Right lobe of liver (tissue), 4 donors: ENCODE data around the gene BLM.

Experiments used
- CTCF ChIP-seq, 4 donors: fragments of 200-600 bp in 3 of 4; fragments of 450-650 bp in 1 of 4; IDR thresholded peaks; one replicate each; pipeline versions ENCODE4 v1.5.1 to v1.8.0; 2016 to 2022; ENCODE audit warnings: antibody characterized with exemption in 4 of 4, mild to moderate bottlenecking in 2 of 4
- POLR2A ChIP-seq: fragments of 450-650 bp; IDR thresholded peaks from one replicate; pipeline ENCODE4 v1.6.1; 2017; ENCODE audit warnings: antibody characterized with exemption, mild to moderate bottlenecking
- donor health status: DM: no; HTN: no; CAD: no.
- donor health status: DM: no; HTN: no; CAD: no.
- donor health status: DM: no; HTN: yes; CAD: no.

DNA sequence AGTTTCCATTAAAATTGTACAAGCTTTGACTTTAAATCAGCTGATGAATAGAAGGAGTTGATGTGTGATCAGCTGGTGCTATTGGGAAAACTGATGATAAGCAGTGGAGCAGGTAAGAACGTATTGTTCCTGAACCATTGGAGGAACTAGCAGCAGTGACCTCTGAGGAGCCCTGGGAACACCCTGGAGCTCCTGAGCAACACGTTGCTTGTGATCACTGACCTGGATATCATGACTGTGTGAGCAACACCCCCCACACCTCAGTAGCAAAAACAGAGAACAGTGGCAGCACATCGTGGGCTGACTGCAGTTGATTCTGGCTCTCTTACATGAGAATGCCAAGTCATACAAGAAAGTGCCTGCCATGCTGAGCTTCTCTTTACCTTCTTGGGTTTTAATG, 72.9 kb downstream of the BLM start:
- no peak for TF ChIP-seq CTCF (IDR thresholded peaks at IDR 0.05)
- TF ChIP-seq POLR2A = no peak
